Measurements from ENCODE around the gene DAB1.

Gene DAB1

GRCh38 chr1:57461405-57461804 lies 37.5 kb upstream of the DAB1 start:
- H3K4me1 ChIP-seq (ENCODE audit: control insufficient read depth, insufficient read depth, low read length) = no peaks in the 10 kb centered on the region
- ChIA-PET CTCF (no interaction called here), POLR2A (no interaction called here)
- no peaks in the 10 kb centered on the region for H3K36me3 ChIP-seq (ENCODE audit: control insufficient read depth in 2 of 2, insufficient read depth in 1 of 2, low read length in 2 of 2)
- H3K9me3 ChIP-seq (ENCODE audit: control insufficient read depth, insufficient read depth, low read depth, low read length) = no peaks in the 10 kb centered on the region
- no peak overlapping the region for H3K4me3 ChIP-seq (ENCODE audit: low read depth, low read length)
- TF ChIP-seq ZSCAN23 (tag by site-specific recombination; IDR thresholded peaks at IDR 0.05) = no peak
- no peak for TF ChIP-seq ZEB2 (tag by site-specific recombination; IDR thresholded peaks at IDR 0.05)
- no peak for TF ChIP-seq ZNF530 (tag by site-specific recombination; IDR thresholded peaks at IDR 0.05; ENCODE audit: low read depth)
- no peak for TF ChIP-seq ZNF449 (tag by site-specific recombination; IDR thresholded peaks at IDR 0.05)
- TF ChIP-seq ZNF26 (tag by site-specific recombination; IDR thresholded peaks at IDR 0.05) = no peak
- TF ChIP-seq ZNF398 (tag by site-specific recombination; IDR thresholded peaks at IDR 0.05) = no peak
- H3K27ac ChIP-seq (ENCODE audit: extremely low read depth, low read depth, low read length) = no peak overlapping the region

GRCh38 chr1:57451516-57451915 lies 27.7 kb upstream of the DAB1 start:
- POLR2A ChIA-PET = interaction anchor here (0.6 kb wide), 1 partner anchor 91 kb away, joined by 4 read pairs; no protein-coding TSS in a partner anchor
- H3K4me3 ChIP-seq (ENCODE audit: low read depth, low read length) = no peak overlapping the region
- TF ChIP-seq ZNF37A (tag by site-specific recombination; IDR thresholded peaks at IDR 0.05) (no peak), BCL11B (tag by site-specific recombination; IDR thresholded peaks at IDR 0.05; ENCODE audit: low read depth) (no peak), ZNF362 (tag by site-specific recombination; IDR thresholded peaks at IDR 0.05) (no peak)
- no peaks in the 10 kb centered on the region for H3K9me3 ChIP-seq (ENCODE audit: control insufficient read depth, insufficient read depth, low read depth, low read length)
- CTCF ChIA-PET = interaction anchor here (0.6 to 0.7 kb wide), 3 partner anchors 233 to 409 kb away, joined by 3 read pairs; no protein-coding TSS in a partner anchor
- H3K36me3 ChIP-seq (ENCODE audit: control insufficient read depth in 2 of 2, insufficient read depth in 1 of 2, low read length in 2 of 2) = no peaks in the 10 kb centered on the region
- no peaks in the 10 kb centered on the region for H3K4me1 ChIP-seq (ENCODE audit: control insufficient read depth, insufficient read depth, low read length)
- no peak overlapping the region for H3K27ac ChIP-seq (ENCODE audit: extremely low read depth, low read depth, low read length)

- ChIA-PET POLR2A (no interaction called here), CTCF (interaction anchor here (0.6 kb wide), 1 partner anchor 234 kb away, joined by 3 read pairs; no protein-coding TSS in a partner anchor)
- no peaks in the 10 kb centered on the region for H3K4me1 ChIP-seq (ENCODE audit: control insufficient read depth, insufficient read depth, low read length)
- H3K36me3 ChIP-seq (ENCODE audit: control insufficient read depth in 2 of 2, insufficient read depth in 1 of 2, low read length in 2 of 2) = no peaks in the 10 kb centered on the region
- no peak overlapping the region for H3K27ac ChIP-seq (ENCODE audit: extremely low read depth, low read depth, low read length)
- H3K4me3 ChIP-seq (ENCODE audit: low read depth, low read length) = no peak overlapping the region
- H3K9me3 ChIP-seq (ENCODE audit: control insufficient read depth, insufficient read depth, low read depth, low read length) = no peaks in the 10 kb centered on the region
- no peak for TF ChIP-seq ZNF223 (tag by site-specific recombination; IDR thresholded peaks at IDR 0.05)
- TF ChIP-seq ZNF37A (tag by site-specific recombination; IDR thresholded peaks at IDR 0.05) = no peak
- no peak for TF ChIP-seq ZNF248 (tag by site-specific recombination; IDR thresholded peaks at IDR 0.05)
- TF ChIP-seq ZNF169 (tag by site-specific recombination; IDR thresholded peaks at IDR 0.05) = no peak
- TF ChIP-seq ZNF670 (tag by site-specific recombination; IDR thresholded peaks at IDR 0.05; ENCODE audit: low read depth) = no peak
- no peak for TF ChIP-seq ZBTB17 (tag by site-specific recombination; IDR thresholded peaks at IDR 0.05)
- TF ChIP-seq MYNN (tag by site-specific recombination; IDR thresholded peaks at IDR 0.05; ENCODE audit: borderline replicate concordance) = no peak
- TF ChIP-seq EGR2 (tag by site-specific recombination; IDR thresholded peaks at IDR 0.05; ENCODE audit: low read depth) = no peak
- TF ChIP-seq ZBTB48 (tag by site-specific recombination; IDR thresholded peaks at IDR 0.05) = no peak
- no peak for TF ChIP-seq RBAK (tag by site-specific recombination; IDR thresholded peaks at IDR 0.05)
- TF ChIP-seq ZNF112 (tag by site-specific recombination; IDR thresholded peaks at IDR 0.05) = no peak
- TF ChIP-seq KLF17 (tag by site-specific recombination; IDR thresholded peaks at IDR 0.05) = no peak
- TF ChIP-seq ZNF121 (tag by site-specific recombination; IDR thresholded peaks at IDR 0.05) = no peak
- TF ChIP-seq ZNF704 (tag by site-specific recombination; IDR thresholded peaks at IDR 0.05) = no peak
- TF ChIP-seq ZNF10 (tag by site-specific recombination; IDR thresholded peaks at IDR 0.05) = no peak
- no peak for TF ChIP-seq GFI1B (tag by site-specific recombination; IDR thresholded peaks at IDR 0.05)
These were observed 27.1 kb upstream of the DAB1 start for GRCh38 chr1:57450981-57451380.
